GM12891 (cell line): ENCODE measurements around the gene SLC35F4.

ENCODE experiments used
- POLR2A ChIP-seq: IDR thresholded peaks from 2 replicates; pipeline ENCODE4 v1.6.1; 2011; ENCODE audit warnings: low read depth, low read length, control low read depth
- POLR2AphosphoS5 ChIP-seq: IDR thresholded peaks from 2 replicates; pipeline ENCODE4 v1.6.1; 2011; ENCODE audit warnings: low read depth, low read length, control low read depth
- SPI1 ChIP-seq: IDR thresholded peaks from 2 replicates; pipeline ENCODE4 v1.6.1; 2011; ENCODE audit warnings: low read depth, low read length, control low read depth
- TAF1 ChIP-seq: IDR thresholded peaks from 2 replicates; pipeline ENCODE4 v1.6.1; 2011; ENCODE audit warnings: low read depth, low read length, control low read depth

DNA sequence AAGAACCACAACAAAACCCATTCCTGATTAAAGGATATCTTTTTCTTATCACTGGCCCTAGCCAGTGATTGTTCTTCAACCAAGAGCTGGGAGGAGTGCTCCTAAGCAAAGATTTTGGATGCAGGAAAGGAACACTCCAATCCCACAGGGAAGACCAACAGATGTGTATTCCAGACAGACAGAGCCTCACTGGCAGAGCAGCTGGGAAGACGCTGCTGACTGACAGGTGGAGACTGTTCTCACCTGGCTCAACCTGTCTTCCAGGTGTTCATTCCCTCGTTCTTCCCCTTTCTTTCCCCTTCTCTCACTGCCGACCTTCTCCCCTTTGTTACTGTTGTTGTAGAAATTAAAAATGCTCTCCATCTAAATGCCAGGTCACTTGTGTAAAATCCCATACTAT, 282.5 kb downstream of the SLC35F4 start:
- TF ChIP-seq TAF1 (no peak), POLR2AphosphoS5 (no peak), POLR2A (no peak), SPI1 (no peak)
